HG03442 (cell line): ENCODE data around the gene GPR180.

ENCODE experiments used
- ATAC-seq: cut with Tn5 transposase; IDR thresholded peaks from one replicate; pipeline ENCODE4 v1.9.1; 2021; ENCODE audit warnings: mild to moderate bottlenecking, moderate library complexity; ENCODE audit not compliant: unreplicated experiment

The GPR180 gene

GRCh38 chr13:94601446-94602431, at the start of gene GPR180:
TSS of gene GPR180 (plus strand) at chr13:94601857. CDS start at chr13:94601928, 71 bp downstream.
- ATAC-seq = peak; percentile 99

DNA sequence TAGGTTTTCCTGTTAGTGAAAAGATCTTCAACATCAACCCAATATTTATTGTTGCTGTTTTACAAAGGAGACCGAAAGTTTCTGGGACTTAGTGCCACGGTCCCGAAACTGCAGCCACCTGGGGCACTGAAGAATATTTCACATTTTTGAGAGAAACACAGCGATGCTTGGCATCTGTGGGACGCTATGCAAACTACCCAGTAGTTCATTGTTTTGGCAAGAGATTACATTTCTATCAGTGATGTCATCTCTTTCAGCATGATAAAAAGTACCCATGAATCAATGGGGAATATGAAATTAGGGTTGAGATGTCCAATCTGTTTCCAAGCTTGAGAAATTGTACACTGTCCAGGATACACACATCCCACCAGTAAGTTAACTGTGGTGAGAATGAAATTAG, 49.6 kb upstream of the GPR180 start:
- ATAC-seq = no peak

DNA sequence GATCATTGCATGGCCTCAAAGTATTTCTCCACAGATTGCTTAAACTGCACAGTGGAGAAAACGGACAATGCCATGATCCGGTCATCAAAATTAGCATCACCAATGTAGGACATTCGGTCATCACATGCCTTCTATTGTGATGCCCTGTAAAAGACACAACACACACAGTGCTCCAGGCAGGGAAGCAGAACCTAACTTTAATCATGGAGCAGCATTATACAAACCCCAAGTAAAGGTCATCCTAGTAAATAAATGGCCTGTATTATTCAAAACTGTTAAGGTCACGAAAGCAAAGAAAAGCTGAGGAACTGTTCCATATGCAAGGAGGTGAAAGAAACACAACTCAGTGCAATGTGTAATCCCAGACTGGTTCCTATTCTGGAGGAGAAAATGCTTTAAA, 47.9 kb upstream of the GPR180 start:
- ATAC-seq = no peak

DNA sequence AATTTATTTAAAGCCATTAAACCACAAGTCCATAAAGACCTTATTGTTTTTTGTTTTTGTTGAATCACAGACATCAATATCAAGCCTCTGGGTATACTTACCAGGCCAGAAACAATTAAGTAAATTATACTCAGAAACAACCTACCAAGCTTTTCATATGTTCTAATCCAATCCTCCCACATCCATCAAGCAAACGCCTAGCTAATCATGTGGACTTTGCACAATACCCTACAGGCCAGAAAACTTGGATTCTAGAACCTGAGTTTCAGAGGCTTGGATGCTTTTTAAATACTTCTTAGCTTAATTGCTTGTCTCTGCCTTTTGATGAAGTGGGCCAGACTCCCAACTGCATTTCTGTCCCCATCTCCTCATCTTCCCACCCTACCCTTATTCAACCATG, 45.6 kb upstream of the GPR180 start:
- ATAC-seq = no peak

DNA sequence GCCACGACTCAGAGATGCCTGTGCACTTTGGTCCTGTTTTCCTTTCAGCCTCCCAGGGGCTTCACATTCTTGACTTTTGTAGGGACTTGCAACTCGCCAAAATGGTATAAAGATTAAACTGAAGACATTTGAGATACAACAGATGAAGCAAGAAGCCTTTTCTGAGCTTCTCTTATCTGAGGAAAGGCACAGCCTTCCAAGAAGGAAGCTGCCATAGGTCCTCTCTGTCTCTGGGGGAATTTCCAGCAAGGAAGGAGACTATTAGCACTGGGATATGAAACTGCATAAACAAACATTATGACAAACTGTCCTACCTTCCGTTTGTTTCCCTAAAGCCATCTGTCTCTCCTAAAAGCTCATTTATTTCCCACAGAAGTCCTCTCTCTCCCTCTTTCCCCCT, 45.0 kb upstream of the GPR180 start:
- ATAC-seq = no peak

DNA sequence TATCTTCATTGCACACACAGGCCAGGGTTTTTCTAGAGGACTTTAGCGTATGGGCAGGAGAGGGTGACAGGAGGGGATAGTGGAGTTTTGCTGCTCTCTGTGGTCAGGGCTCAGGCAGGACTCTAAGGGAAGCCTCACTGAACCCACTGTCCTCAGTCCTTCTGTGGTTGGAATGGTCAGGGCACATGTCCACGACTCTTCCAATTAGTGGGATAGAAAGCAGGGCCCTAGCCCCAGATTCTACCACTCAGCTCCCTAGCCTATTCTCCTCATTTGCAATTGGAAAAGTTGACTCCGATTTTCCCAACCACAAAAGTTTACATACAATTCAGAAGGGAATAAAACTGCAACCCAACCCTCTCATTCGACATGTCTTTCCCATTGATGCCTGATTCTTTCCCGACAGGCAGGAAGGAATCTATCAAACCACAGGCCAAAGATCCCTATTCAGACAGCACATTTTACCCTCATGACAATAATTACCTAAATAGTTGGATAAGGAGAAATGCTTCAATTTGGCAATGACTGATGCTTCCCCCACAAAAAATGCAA, 43.9 kb upstream of the GPR180 start:
- ATAC-seq = no peak

- ATAC-seq = no peak
These were observed 42.9 kb upstream of the GPR180 start for GRCh38 chr13:94558716-94559115.

DNA sequence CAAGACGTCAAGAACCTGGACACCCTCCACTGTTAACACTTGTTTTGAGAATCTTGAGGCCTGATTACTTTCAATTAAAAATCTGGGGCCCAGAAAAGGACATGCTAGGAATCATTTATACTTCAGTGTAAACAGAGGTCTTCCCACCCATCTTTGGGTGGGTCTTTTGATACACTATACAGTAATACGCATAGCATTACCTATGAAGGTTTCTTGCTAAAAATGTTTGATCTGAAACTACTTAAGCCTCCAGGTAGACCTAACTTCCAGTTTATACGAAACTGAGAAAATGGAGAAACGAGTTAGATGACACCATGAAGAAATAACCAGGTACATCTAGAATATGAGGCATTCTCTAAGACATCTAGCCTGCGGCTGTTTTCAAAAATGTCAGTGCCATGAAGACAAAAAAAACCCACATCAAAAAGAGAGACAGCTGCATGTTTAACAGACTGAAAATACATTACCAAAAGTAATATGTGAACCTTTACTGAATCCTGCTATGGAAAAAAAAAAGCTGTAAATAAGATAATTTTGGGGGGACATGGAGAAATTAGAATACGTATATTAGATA, 42.3 kb upstream of the GPR180 start:
- no peak for ATAC-seq

DNA sequence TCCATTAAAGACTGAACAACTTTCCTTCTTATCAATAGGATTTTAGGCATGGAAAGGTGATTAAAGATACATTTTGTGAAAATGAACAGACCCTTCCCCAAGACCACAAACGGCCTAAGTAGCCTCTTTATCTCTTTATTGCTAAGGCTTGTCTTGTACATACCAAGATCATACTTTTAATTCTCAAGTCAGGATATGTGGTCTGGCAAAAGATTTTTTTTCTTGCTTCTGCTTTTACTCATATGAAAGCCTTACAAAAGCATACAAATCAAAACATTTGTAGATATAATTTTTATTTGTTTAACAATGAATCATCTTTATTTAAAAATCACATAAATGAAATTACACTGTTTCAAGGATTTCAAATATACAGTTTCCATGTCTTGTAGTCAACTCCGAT, 41.5 kb upstream of the GPR180 start:
- ATAC-seq = no peak

- no peak for ATAC-seq
These were observed 40.5 kb upstream of the GPR180 start for GRCh38 chr13:94561126-94561525.

DNA sequence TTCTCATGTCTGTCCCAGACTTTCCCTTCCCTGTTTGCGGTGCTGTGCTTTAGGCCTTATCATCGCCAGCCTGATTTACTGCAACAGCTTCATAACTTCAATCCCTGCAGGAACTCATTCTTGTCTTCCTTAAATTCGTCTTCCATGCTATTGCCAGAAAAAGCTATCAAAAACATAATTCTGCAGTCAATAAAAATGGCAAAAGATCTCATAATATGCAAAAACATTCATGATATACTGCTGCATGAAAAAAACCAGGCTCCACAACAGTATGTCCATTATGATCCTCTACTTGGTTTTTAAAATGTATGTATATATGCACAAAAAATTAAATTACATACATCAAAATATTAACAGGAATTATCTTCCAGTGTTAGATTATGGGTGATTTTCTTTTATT, 34.1 kb upstream of the GPR180 start:
- ATAC-seq = no peak

DNA sequence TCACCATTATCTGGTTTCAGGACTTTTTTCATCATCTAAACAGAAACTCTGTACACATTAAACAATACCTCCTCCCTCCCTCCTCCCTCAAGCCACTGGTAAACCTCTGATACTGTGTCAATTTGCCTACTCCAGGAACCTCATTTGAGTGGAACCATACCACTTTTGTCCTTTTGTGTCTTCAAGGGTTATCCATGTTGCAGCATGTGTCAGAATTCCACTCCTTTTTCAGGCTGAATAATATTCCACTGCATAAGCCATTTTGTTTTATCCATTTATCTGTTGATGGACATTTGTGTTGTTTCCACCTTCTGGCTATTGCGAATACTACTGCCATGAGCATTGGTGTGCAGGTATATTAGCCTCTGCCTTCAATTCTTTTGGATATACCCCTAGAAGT, 33.2 kb upstream of the GPR180 start:
- no peak for ATAC-seq

DNA sequence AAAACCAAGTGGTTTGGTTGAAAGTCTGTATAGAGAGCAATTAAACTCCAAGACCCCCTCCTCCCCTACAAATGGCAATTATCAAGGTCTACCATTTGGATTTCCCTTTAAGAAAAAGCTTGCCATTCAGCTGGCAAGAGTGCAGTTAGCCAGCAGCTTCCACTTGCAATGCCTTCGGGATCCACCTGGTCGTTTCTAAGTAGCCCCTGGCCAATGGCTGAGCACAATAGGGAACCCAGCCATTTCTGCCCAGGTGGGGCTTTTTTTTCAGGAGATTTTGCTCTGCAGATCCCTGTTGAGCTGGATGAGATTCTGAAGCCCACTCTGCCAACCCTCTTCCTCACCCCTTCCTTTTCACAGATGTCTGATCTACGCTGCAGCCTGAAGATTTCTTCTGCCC, 32.0 kb upstream of the GPR180 start:
- ATAC-seq = no peak

DNA sequence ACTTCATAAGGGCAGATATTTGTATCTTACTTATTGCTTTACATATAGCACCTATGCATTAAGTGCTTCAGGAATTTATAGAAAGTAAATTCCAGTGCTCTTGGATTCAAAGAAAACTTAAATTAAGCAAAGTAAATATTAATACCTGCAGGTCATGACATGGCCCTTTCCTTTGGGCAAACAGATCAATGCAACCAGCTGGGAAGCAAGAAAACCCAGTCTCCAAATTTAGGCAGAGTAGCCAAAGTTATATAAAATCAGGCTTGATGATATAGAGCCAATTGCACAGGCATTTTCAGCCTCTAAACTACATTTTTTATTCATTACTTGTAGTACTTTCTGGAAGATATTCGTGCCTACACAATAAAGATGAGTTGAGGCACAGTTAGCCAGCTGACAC, 22.6 kb upstream of the GPR180 start:
- ATAC-seq = no peak

GRCh38 chr13:94583926-94584325, 17.7 kb upstream of the GPR180 start:
- no peak for ATAC-seq

GRCh38 chr13:94585543-94586101, 16.0 kb upstream of the GPR180 start:
- no peak for ATAC-seq

DNA sequence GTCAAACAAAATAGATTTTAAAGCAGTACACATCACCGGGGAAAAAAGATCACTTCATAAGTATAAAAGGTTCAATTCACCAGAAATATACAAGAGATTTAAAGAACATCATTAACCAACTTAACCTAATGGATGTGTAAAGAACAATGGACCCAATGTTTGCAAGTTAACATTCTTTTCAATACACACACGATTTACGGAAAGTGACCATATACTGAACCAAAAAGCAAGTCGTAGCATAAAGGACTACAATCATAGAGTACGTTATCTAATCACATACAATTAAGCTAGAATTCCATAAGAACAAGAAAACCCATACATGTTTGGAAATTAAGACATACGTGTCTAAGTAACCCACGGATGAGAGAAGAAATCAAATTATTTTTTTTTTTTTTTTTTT, 15.3 kb upstream of the GPR180 start:
- ATAC-seq = no peak

DNA sequence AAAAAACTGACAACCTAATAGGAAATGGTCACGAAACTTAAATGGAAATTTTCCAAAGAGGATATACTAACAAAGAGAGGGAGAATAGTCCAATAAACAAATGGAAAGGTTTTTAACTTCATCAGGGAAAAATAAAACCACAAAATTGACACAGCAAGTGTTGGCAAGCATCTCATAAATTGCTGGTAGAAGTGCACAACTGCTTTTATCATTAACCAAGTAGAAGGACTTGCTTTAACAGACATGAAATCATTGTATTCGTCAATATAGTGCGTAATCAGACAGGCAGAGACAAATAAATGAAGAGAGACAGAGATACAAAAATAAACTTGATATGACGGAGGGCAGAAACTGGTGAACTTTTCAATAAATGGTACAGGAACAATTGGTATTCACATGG, 13.1 kb upstream of the GPR180 start:
- no peak for ATAC-seq

- ATAC-seq = no peak
These were observed 10.9 kb upstream of the GPR180 start for GRCh38 chr13:94590744-94591143.

- peak; percentile 52 for ATAC-seq
These were observed 6.4 kb upstream of the GPR180 start for GRCh38 chr13:94595001-94595949.
